GM19023 (cell line): ENCODE measurements around the gene HTR1D.

Source experiments
- ATAC-seq: cut with Tn5 transposase; IDR thresholded peaks from one replicate; pipeline ENCODE4 v1.9.1; 2021; ENCODE audit warnings: mild to moderate bottlenecking, moderate library complexity; ENCODE audit not compliant: unreplicated experiment

Gene HTR1D

GRCh38 chr1:23156940-23157339, 60.4 kb downstream of the HTR1D start:
- ATAC-seq, result no peak

GRCh38 chr1:23152966-23153684, 64.2 kb downstream of the HTR1D start:
- ATAC-seq, result no peak

GRCh38 chr1:23150742-23151141, 66.6 kb downstream of the HTR1D start:
- no peak for ATAC-seq

- no peak for ATAC-seq
Observed at GRCh38 chr1:23150125-23150524, 67.2 kb downstream of the HTR1D start.

GRCh38 chr1:23149114-23149513, 68.2 kb downstream of the HTR1D start:
- no peak for ATAC-seq

GRCh38 chr1:23148084-23148483, 69.2 kb downstream of the HTR1D start:
- no peak for ATAC-seq
